PC-3 (cell line): Measurements from ENCODE around the gene GPC5. TPM values are rescaled to one million over a fixed set of nuclear protein-coding genes. Genes with fewer than 3 reads are reported as not detected.

Experiments
- ATAC-seq: fragments of 200-7000 bp; cut with Tn5 transposase; 2 replicates; pipeline ENCODE4 v1.9.1; 2020; ENCODE audit warnings: mild to moderate bottlenecking, moderate library complexity
- BruUV-seq: library from RNA; stranded (reverse); fragments of 400-500 nt; replicated peaks from 2 replicates; lab custom pipeline; 2021; lab: Mats Ljungman, UMichigan
- CTCF ChIA-PET: fragments of 300-600 bp; sonication (Branson Sonifier 250); formaldehyde crosslinking; loops from one replicate; lab custom pipeline; 2022; ENCODE audit warnings: antibody characterized with exemption; lab: Charles Lee
- POLR2A ChIA-PET: fragments of 300-600 bp; sonication (Branson Sonifier 250); formaldehyde crosslinking; loops from one replicate; lab custom pipeline; 2022; ENCODE audit warnings: antibody characterized with exemption; ENCODE audit not compliant: unreplicated experiment; lab: Charles Lee
- DNase-seq: peaks from one replicate; pipeline ENCODE4 v3.0.0-alpha.2; 2015
- H2AFZ ChIP-seq: fragments of 300-600 bp; sonication (generic); 2 replicates; pipeline ENCODE4 v1.6.0; 2016; ENCODE audit warnings: antibody characterized with exemption, low read length
- H3F3A ChIP-seq: fragments of 300-600 bp; sonication (generic); one replicate; pipeline ENCODE4 v1.6.0; 2017; ENCODE audit warnings: antibody characterized with exemption, low read length, control low read depth, mild to moderate bottlenecking; ENCODE audit not compliant: unreplicated experiment
- H3K27ac ChIP-seq: fragments of 300-600 bp; sonication (generic); 2 replicates; pipeline ENCODE4 v1.5.1; 2016; ENCODE audit warnings: mild to moderate bottlenecking, low read length
- H3K27me3 ChIP-seq: fragments of 300-600 bp; sonication (generic); 2 replicates; pipeline ENCODE4 v1.6.1; 2016; ENCODE audit warnings: low read length, mixed read lengths
- H3K36me3 ChIP-seq: fragments of 300-600 bp; sonication (generic); 2 replicates; pipeline ENCODE4 v1.6.1; 2016; ENCODE audit warnings: low read depth, mixed run types, low read length, mixed read lengths
- H3K4me1 ChIP-seq: fragments of 300-600 bp; sonication (generic); 2 replicates; pipeline ENCODE4 v1.5.1; 2016; ENCODE audit warnings: low read length; ENCODE audit not compliant: insufficient read depth
- H3K4me2 ChIP-seq: fragments of 300-600 bp; sonication (generic); 2 replicates; pipeline ENCODE4 v1.6.0; 2016; ENCODE audit warnings: low read length
- H3K4me3 ChIP-seq: fragments of 300-600 bp; sonication (generic); 2 replicates; pipeline ENCODE4 v1.5.1; 2016; ENCODE audit warnings: mild to moderate bottlenecking, low read length, mixed read lengths
- H3K79me2 ChIP-seq: fragments of 300-600 bp; sonication (generic); 2 replicates; pipeline ENCODE4 v1.6.1; 2017; ENCODE audit warnings: low read length, mixed read lengths
- H3K9ac ChIP-seq: fragments of 300-600 bp; sonication (generic); 2 replicates; pipeline ENCODE4 v1.6.0; 2016; ENCODE audit warnings: mild to moderate bottlenecking, low read length
- H3K9me2 ChIP-seq: fragments of 300-600 bp; sonication (generic); replicated peaks from 2 replicates; pipeline ENCODE4 v1.6.1; 2016; ENCODE audit warnings: mixed run types, low read length, mixed read lengths
- H3K9me3 ChIP-seq: fragments of 300-600 bp; sonication (generic); 2 replicates; pipeline ENCODE4 v1.6.1; 2016; ENCODE audit warnings: low read length, mixed read lengths
- H4K20me1 ChIP-seq: fragments of 300-600 bp; sonication (generic); 2 replicates; pipeline ENCODE4 v1.6.1; 2016; ENCODE audit warnings: low read length, mixed read lengths
- CTCF ChIP-seq: fragments of 300-600 bp; sonication (generic); conservative IDR thresholded peaks from 2 replicates; pipeline ENCODE4 v1.5.1; 2017; ENCODE audit warnings: antibody characterized with exemption, low read depth, mild to moderate bottlenecking, low read length
- EZH2 ChIP-seq: fragments of 300-600 bp; sonication (generic); IDR thresholded peaks from one replicate; pipeline ENCODE4 v1.6.1; 2017; ENCODE audit warnings: antibody characterized with exemption, mild to moderate bottlenecking, low read length; ENCODE audit not compliant: unreplicated experiment
- EZH2phosphoT487 ChIP-seq: fragments of 300-600 bp; sonication (generic); IDR thresholded peaks from 2 replicates; pipeline ENCODE4 v1.6.1; 2018; ENCODE audit warnings: mild to moderate bottlenecking, antibody characterized with exemption, low read length, borderline replicate concordance
- intact Hi-C: fragments of 100-400 bp; cut with micrococcal nuclease; formaldehyde crosslinking; loops from 2 replicates; pipeline ENCODE4 v1.9.0; 2023
- total RNA-seq: library from RNA; depleted of rRNA; stranded (reverse); fragments of >200 nt; gene quantifications from 2 replicates; pipeline ENCODE4 v1.2.3, GENCODE V29; 2014

The GPC5 gene
- total RNA-seq, 1 experiment from 2014 or later: not detected

- no peak for DNase-seq
- TF ChIP-seq EZH2: no peak
- no peak for TF ChIP-seq EZH2phosphoT487
- no peak for TF ChIP-seq CTCF
- Histone ChIP-seq H3K27me3 (no peaks in the 10 kb centered on the region), H3K9ac (no peak overlapping the region), H3K4me1 (no peaks in the 10 kb centered on the region), H3K9me2 (no peaks in the 10 kb centered on the region), H3K9me3 (no peaks in the 10 kb centered on the region), H3K4me3 (no peak overlapping the region), H3K27ac (no peak overlapping the region), H3K79me2 (no peaks in the 10 kb centered on the region), H3F3A (no peaks in the 10 kb centered on the region), H3K4me2 (no peak overlapping the region), H4K20me1 (no peaks in the 10 kb centered on the region), H2AFZ (no peak overlapping the region), H3K36me3 (no peaks in the 10 kb centered on the region)
- intact Hi-C loops: no loop called here
- ChIA-PET POLR2A (no interaction called here), CTCF (no interaction called here)
- no TSS peak for BruUV-seq
- ATAC-seq: no peak; the same call in 1 of the 2 replicates
Measured at GRCh38 chr13:92317066-92317465, 918.6 kb downstream of the GPC5 start.

- Histone ChIP-seq H3K4me2 (no peak overlapping the region), H3K79me2 (no peaks in the 10 kb centered on the region), H3K9me3 (no peaks in the 10 kb centered on the region), H3F3A (no peaks in the 10 kb centered on the region), H3K36me3 (no peaks in the 10 kb centered on the region), H4K20me1 (no peaks in the 10 kb centered on the region), H3K9me2 (no peaks in the 10 kb centered on the region), H3K27me3 (no peaks in the 10 kb centered on the region), H3K4me1 (no peaks in the 10 kb centered on the region), H2AFZ (no peak overlapping the region), H3K9ac (no peak overlapping the region), H3K27ac (no peak overlapping the region), H3K4me3 (no peak overlapping the region)
- no peak for DNase-seq
- no peak for ATAC-seq
- no TSS peak for BruUV-seq
- ChIA-PET POLR2A (no interaction called here), CTCF (no interaction called here)
- intact Hi-C loops: no loop called here
- TF ChIP-seq EZH2phosphoT487 (no peak), CTCF (no peak), EZH2 (no peak)
Measured at GRCh38 chr13:92320323-92320722, 921.9 kb downstream of the GPC5 start.

GRCh38 chr13:92321174-92321573 is 922.8 kb downstream of the GPC5 start:
- H3K27me3 ChIP-seq: no peaks in the 10 kb centered on the region
- H3F3A ChIP-seq: no peaks in the 10 kb centered on the region
- no peaks in the 10 kb centered on the region for H4K20me1 ChIP-seq
- H3K4me3 ChIP-seq: no peak overlapping the region
- no peaks in the 10 kb centered on the region for H3K4me1 ChIP-seq
- ChIA-PET POLR2A (no interaction called here), CTCF (no interaction called here)
- intact Hi-C loops: no loop called here
- no peak overlapping the region for H3K9ac ChIP-seq
- H3K4me2 ChIP-seq: no peak overlapping the region
- no peaks in the 10 kb centered on the region for H3K9me3 ChIP-seq
- TF ChIP-seq CTCF (no peak), EZH2phosphoT487 (no peak), EZH2 (no peak)
- ATAC-seq: no peak
- no peak overlapping the region for H2AFZ ChIP-seq
- no TSS peak for BruUV-seq
- H3K79me2 ChIP-seq: no peaks in the 10 kb centered on the region
- no peak for DNase-seq
- H3K9me2 ChIP-seq: no peaks in the 10 kb centered on the region
- H3K27ac ChIP-seq: no peak overlapping the region
- H3K36me3 ChIP-seq: no peaks in the 10 kb centered on the region
